Ascending aorta (tissue), 1 donor: Measurements from ENCODE around the gene ARVCF. TPM values are rescaled to one million over a fixed set of nuclear protein-coding genes. Genes with fewer than 3 reads are reported as not detected.

Experiments
- total RNA-seq: library from RNA; depleted of rRNA; stranded (reverse); fragments of >200 nt; gene quantifications from one replicate; pipeline ENCODE4 v1.1.0, GENCODE V29; 2016

Gene ARVCF
- total RNA-seq, 1 donor from 2014 or later, result 252 TPM

Other genes starting within 250 kb of the ARVCF start
- gene GNB1L, start 161.9 kb downstream of the ARVCF start, total RNA-seq, result 7.9 TPM
- 8.8 TPM for gene RTL10, start 161.9 kb downstream of the ARVCF start, total RNA-seq
- gene COMT, start 75.1 kb downstream of the ARVCF start, total RNA-seq, result 150 TPM
- gene TXNRD2, start 75.0 kb downstream of the ARVCF start, total RNA-seq, result 46.0 TPM
- 26.3 TPM for gene TANGO2, start 4.3 kb upstream of the ARVCF start, total RNA-seq
- 18.0 TPM for gene DGCR8, start 63.4 kb upstream of the ARVCF start, total RNA-seq
- gene RANBP1, start 99.3 kb upstream of the ARVCF start, total RNA-seq, result 302 TPM
- 161 TPM for gene TRMT2A, start 100.4 kb upstream of the ARVCF start, total RNA-seq
- 35.5 TPM for gene ZDHHC8, start 115.0 kb upstream of the ARVCF start, total RNA-seq
- gene CCDC188, start 134.2 kb upstream of the ARVCF start, total RNA-seq, result not detected